Fibroblast of lung (primary cell): ENCODE data around the gene FER. TPM values are rescaled to one million over a fixed set of nuclear protein-coding genes. Genes with fewer than 3 reads are reported as not detected.

Experiments used
- DNase-seq, 2 donors: peaks; one replicate each; pipeline versions ENCODE4 v3.0.0 to v3.0.0-alpha.2; 2010; ENCODE audit warnings: low read depth in 2 of 2
- H2AFZ ChIP-seq: 2 replicates; pipeline ENCODE4 v1.5.1; 2012; ENCODE audit warnings: low read length, control low read depth, inconsistent platforms
- H3K27ac ChIP-seq: 2 replicates; pipeline ENCODE4 v1.5.1; 2011; ENCODE audit warnings: low read length, control low read depth; ENCODE audit not compliant: insufficient read depth
- H3K27me3 ChIP-seq: 2 replicates; pipeline ENCODE4 v1.5.1; 2011; ENCODE audit warnings: mild to moderate bottlenecking, low read length; ENCODE audit not compliant: control insufficient read depth, insufficient read depth
- H3K36me3 ChIP-seq: 2 replicates; pipeline ENCODE4 v1.5.1; 2011; ENCODE audit warnings: low read length; ENCODE audit not compliant: control insufficient read depth, insufficient read depth
- H3K4me1 ChIP-seq: 2 replicates; pipeline ENCODE4 v1.5.1; 2011; ENCODE audit warnings: low read length; ENCODE audit not compliant: control insufficient read depth, insufficient read depth; ENCODE audit errors: extremely low read depth
- H3K4me2 ChIP-seq: 2 replicates; pipeline ENCODE4 v1.5.1; 2011; ENCODE audit warnings: low read length, control low read depth; ENCODE audit not compliant: insufficient read depth; ENCODE audit errors: extremely low read depth
- H3K4me3 ChIP-seq, 4 experiments: fragments of 200-600 bp in 1 of 4; sonication (generic) in 1 of 4; replicated peaks in 1 of 4; 2 replicates each; pipeline ENCODE4 v1.5.1; 2011 to 2016; ENCODE audit warnings: low read length in 4 of 4, low read depth in 3 of 4, mild to moderate bottlenecking in 3 of 4, control low read depth in 2 of 4, inconsistent platforms in 1 of 4, mixed read lengths in 1 of 4; ENCODE audit not compliant: insufficient read depth in 1 of 4; ENCODE audit errors: control extremely low read depth in 1 of 4
- H3K79me2 ChIP-seq: 2 replicates; pipeline ENCODE4 v1.5.1; 2012; ENCODE audit warnings: mild to moderate bottlenecking, low read length, inconsistent platforms; ENCODE audit not compliant: control insufficient read depth, insufficient read depth
- H3K9ac ChIP-seq: 2 replicates; pipeline ENCODE4 v1.5.1; 2011; ENCODE audit warnings: mild to moderate bottlenecking, low read length, control low read depth; ENCODE audit not compliant: insufficient read depth
- H3K9me3 ChIP-seq: 2 replicates; pipeline ENCODE4 v1.5.1; 2012; ENCODE audit warnings: low read depth, low read length; ENCODE audit not compliant: control insufficient read depth, insufficient read depth
- H4K20me1 ChIP-seq: 2 replicates; pipeline ENCODE4 v1.5.1; 2011; ENCODE audit warnings: low read length; ENCODE audit not compliant: control insufficient read depth, insufficient read depth; ENCODE audit errors: extremely low read depth
- EZH2 ChIP-seq: IDR thresholded peaks from 2 replicates; pipeline ENCODE4 v1.5.1; 2012; ENCODE audit warnings: low read length, control low read depth, mild to moderate bottlenecking; ENCODE audit errors: missing control alignments
- polyA plus RNA-seq, 2 donors: library from polyadenylated mRNA; depleted of rRNA in 1 of 2; stranded (reverse) in 1 of 2; unstranded in 1 of 2; fragments of >200 nt; gene quantifications; 2 replicates each; pipeline ENCODE4 v1.2.1, GENCODE V29; 2011 to 2012; ENCODE audit warnings: missing spikeins in 1 of 2
- total RNA-seq: library from RNA; depleted of rRNA; stranded (reverse); fragments of >200 nt; gene quantifications from 2 replicates; pipeline ENCODE4 v1.2.1, GENCODE V29; 2014
- TF ChIP-seq, protein P1 (sequence below), 2 donors: IDR thresholded peaks in 1 of 2; conservative IDR thresholded peaks in 1 of 2; 1 replicate in 1 of 2; 2 replicates in 1 of 2; pipeline ENCODE4 v1.5.1; 2011 to 2012; ENCODE audit warnings: low read length in 2 of 2, control low read depth in 1 of 2, inconsistent platforms in 1 of 2, low read depth in 1 of 2, mild to moderate bottlenecking in 1 of 2

The FER gene
- total and polyA plus RNA-seq, 2 donors (not counting 1 experiment from before 2014, with no cell fraction given): 12.2 to 21.3 TPM

DNA sequence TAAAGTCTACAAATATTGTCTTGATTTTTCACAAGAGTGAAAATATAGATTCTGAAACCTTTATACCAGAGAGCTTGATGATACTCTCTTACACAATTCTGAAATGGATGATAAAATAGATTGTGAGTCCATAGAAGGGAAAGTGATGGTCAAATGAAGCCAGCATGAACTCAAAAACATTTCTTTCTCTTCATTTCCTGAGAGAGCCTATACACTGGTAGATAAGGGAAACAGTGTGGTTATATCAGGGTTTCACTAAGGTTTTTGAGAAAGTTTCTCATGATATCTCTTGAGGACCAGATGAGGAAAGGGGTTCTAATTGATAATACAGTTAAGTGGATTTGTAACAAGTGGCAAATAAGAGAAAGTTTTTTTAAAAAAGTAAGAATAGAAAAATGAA lies 407.9 kb downstream of the FER start:
- no peak overlapping the region for H3K4me2 ChIP-seq
- no peaks in the 10 kb centered on the region for H4K20me1 ChIP-seq
- H3K4me3 ChIP-seq: no peak overlapping the region
- no peaks in the 10 kb centered on the region for H3K79me2 ChIP-seq
- H3K9me3 ChIP-seq: no peaks in the 10 kb centered on the region
- no peak overlapping the region for H3K9ac ChIP-seq
- H2AFZ ChIP-seq: no peak overlapping the region
- no peak for DNase-seq
- no peak overlapping the region for H3K27ac ChIP-seq
- TF ChIP-seq, protein P1, sequence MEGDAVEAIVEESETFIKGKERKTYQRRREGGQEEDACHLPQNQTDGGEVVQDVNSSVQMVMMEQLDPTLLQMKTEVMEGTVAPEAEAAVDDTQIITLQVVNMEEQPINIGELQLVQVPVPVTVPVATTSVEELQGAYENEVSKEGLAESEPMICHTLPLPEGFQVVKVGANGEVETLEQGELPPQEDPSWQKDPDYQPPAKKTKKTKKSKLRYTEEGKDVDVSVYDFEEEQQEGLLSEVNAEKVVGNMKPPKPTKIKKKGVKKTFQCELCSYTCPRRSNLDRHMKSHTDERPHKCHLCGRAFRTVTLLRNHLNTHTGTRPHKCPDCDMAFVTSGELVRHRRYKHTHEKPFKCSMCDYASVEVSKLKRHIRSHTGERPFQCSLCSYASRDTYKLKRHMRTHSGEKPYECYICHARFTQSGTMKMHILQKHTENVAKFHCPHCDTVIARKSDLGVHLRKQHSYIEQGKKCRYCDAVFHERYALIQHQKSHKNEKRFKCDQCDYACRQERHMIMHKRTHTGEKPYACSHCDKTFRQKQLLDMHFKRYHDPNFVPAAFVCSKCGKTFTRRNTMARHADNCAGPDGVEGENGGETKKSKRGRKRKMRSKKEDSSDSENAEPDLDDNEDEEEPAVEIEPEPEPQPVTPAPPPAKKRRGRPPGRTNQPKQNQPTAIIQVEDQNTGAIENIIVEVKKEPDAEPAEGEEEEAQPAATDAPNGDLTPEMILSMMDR (conservative IDR thresholded peaks at IDR 0.05 in 1 of 2, IDR thresholded peaks at IDR 0.05 in 1 of 2; ENCODE audit: low read depth in 1 of 2, low read length in 2 of 2): no peak
- no peak for TF ChIP-seq EZH2
- no peaks in the 10 kb centered on the region for H3K36me3 ChIP-seq
- no peaks in the 10 kb centered on the region for H3K27me3 ChIP-seq
- H3K4me1 ChIP-seq: no peaks in the 10 kb centered on the region

DNA sequence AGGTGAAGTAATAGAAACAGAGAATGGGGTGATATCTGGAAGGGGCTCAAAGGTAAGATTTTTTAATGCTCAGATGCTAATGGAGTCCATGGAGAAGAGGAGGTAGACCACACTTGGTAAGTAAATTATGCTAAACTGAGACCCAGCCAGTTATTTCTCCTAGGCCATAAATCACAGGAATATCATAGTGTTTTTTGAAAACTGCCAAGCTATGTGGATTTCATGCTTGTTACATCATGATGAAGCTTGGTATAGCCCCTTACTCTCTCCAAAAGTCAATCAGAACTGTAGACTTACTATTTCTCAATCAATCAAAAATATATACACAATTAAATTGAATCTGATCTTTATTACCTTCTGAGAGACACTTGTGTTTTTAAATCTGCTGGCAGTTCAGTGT lies 409.2 kb downstream of the FER start:
- H3K9me3 ChIP-seq: no peaks in the 10 kb centered on the region
- no peak overlapping the region for H3K27ac ChIP-seq
- no peak overlapping the region for H3K4me3 ChIP-seq
- TF ChIP-seq, protein P1 (conservative IDR thresholded peaks at IDR 0.05 in 1 of 2, IDR thresholded peaks at IDR 0.05 in 1 of 2; ENCODE audit: low read depth in 1 of 2, low read length in 2 of 2): no peak
- no peak for TF ChIP-seq EZH2
- H4K20me1 ChIP-seq: no peaks in the 10 kb centered on the region
- DNase-seq: no peak
- no peaks in the 10 kb centered on the region for H3K27me3 ChIP-seq
- no peak overlapping the region for H3K9ac ChIP-seq
- H3K36me3 ChIP-seq: no peaks in the 10 kb centered on the region
- no peak overlapping the region for H2AFZ ChIP-seq
- no peaks in the 10 kb centered on the region for H3K79me2 ChIP-seq
- H3K4me1 ChIP-seq: no peaks in the 10 kb centered on the region
- H3K4me2 ChIP-seq: no peak overlapping the region

DNA sequence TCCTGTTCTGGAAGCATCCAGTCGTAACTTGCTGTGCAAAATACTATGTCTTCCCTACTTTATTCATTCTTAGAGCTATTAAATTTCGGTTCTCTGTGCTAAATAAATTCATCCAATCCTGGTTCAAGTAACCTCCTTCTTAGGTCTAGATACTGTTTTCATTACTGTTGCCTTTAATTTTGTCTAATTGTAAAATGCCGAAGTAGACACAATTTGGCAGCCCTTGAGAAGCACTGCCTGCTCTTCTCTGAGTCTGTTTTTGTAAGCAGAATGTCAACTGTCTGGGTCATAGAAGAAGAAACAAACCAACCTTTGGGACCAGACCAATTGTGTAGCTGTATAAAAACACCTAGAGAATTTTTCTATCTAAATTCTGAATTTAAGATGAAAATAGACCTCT lies 412.8 kb downstream of the FER start:
- H3K27me3 ChIP-seq: no peaks in the 10 kb centered on the region

More for the DNA sequence above, 412.8 kb downstream of the FER start:
- no peaks in the 10 kb centered on the region for H3K4me1 ChIP-seq
- no peak overlapping the region for H3K4me3 ChIP-seq
- H2AFZ ChIP-seq: no peak overlapping the region
- TF ChIP-seq, protein P1 (conservative IDR thresholded peaks at IDR 0.05 in 1 of 2, IDR thresholded peaks at IDR 0.05 in 1 of 2; ENCODE audit: low read depth in 1 of 2, low read length in 2 of 2): no peak
- TF ChIP-seq EZH2: no peak
- no peak overlapping the region for H3K4me2 ChIP-seq
- H3K9ac ChIP-seq: no peak overlapping the region
- no peaks in the 10 kb centered on the region for H3K9me3 ChIP-seq
- no peaks in the 10 kb centered on the region for H3K79me2 ChIP-seq
- no peak overlapping the region for H3K27ac ChIP-seq
- DNase-seq: no peak
- H3K36me3 ChIP-seq: no peaks in the 10 kb centered on the region
- no peaks in the 10 kb centered on the region for H4K20me1 ChIP-seq
